Right renal cortex interstitium (tissue), 3 donors: ENCODE data around the gene SLC4A4. TPM values are rescaled to one million over a fixed set of nuclear protein-coding genes. Genes with fewer than 3 reads are reported as not detected.
A peak's percentile ranks its signal among the peaks of the same experiment; 100 is the strongest.
"Not testable (repeated sequence)": the region's sequence is repeated elsewhere in the genome, so short reads cannot be mapped to it uniquely, and the experiment has no call there.

Experiments
- DNase-seq, 3 donors: peaks; one replicate each; pipeline ENCODE4 v3.0.0-alpha.2; 2013; ENCODE audit warnings: low read depth in 3 of 3, low spot score in 2 of 3
- polyA plus RNA-seq, 3 donors: library from polyadenylated mRNA; unstranded; fragments of 120-200 nt; gene quantifications; one replicate each; pipeline ENCODE4 v1.2.1, GENCODE V29; 2013; ENCODE audit not compliant: insufficient read length in 3 of 3

The SLC4A4 gene
- polyA plus RNA-seq, 3 donors: 70.0 to 77.2 (median 75.5) TPM

DNA sequence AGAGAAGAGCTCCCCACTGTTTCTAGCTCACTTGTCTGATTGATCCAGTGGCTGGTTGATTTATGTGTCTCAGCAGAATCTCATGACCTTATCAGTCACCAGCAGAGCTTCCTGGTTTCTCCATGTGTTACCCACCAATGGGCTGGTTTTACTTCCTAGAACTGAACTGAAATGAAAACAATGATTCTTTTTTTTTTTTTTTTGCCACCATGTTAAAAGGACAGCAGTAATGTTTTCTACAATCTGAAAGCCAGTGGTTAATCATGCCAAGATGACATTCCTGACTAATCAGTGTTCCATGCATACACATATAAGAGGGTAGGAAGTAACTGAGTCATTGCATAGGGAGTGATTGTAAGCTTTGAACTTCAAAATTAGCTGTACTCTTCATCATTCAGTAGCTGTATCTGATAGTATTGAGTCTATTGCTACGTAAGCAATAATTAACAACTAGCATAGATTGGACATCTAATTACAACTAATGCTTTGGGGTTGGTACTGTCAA lies 67.7 kb downstream of the SLC4A4 start:
- no peak for DNase-seq

DNA sequence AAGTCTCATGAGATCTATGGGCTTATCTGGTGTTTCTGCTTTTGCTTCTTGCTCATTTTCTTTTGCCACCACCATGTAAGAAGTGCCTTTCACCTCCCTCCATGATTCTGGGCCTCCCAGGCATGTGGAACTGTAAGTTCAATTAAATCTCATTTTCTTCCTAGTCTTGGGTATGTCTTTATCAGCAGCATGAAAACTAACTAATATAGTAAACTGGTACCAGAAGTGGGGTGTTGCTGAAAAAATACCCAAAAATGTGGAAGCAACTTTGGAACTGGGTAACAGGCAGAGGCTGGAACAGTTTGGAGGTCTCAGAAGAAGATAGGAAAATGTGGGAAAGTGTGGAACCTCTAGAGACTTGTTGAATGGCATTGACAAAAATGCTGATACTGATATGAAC lies 70.1 kb downstream of the SLC4A4 start:
- DNase-seq: not testable (repeated sequence)

DNA sequence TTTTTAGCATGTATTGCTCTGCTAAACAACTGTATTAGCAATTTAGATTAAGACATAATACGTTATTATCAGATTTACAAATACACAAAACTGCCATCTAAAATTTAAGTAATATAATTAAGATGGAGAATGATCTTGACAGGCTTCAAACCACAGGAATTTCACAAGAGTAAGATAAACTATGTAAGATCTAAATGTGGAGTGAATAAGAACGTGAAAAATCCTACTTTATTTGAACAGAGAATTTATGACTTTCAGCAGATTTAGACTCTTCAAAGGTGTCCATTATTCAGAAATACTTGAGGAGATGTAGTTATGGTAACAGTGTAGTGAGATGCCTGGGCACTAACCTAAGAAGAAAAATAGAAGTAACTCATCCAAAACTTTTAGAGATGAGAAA lies 73.2 kb downstream of the SLC4A4 start:
- no peak for DNase-seq

DNA sequence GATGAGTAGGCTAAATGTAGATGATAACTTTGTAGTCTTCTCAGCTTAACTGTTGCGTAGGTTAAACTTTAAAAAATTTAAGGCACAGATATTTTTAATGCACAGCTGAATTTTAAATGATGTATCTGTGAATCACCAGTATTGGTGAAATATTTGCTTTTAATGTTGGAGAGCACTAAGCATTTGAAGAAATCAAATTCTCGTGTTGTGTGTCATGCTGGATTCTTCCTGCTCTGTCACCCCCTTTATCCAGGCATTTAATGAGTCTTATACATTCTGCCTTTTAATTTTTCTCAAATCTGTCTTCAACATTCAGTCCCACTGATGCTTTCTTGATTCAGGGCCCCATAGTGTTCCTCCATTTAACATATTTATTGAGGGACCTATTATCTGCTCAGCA lies 76.7 kb downstream of the SLC4A4 start:
- no peak for DNase-seq

DNA sequence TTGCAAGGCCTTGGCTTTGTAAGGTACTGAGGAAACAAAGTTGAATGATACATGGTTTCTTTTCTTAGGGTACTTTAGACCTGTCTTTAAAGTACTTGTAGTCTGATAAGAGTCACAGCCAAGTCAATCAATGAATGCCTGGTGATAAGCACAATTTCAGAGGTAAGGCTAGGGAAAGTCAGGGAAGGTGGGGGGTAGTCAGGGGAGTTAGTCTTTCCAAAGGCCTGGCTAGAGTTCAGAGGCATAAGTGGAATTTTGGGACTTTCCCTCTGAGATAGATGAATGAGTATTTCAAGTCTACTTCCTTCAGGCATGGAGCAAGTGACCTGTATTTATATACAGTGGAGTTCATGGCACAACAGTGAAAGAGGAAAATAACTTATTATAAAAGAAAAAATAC lies 78.3 kb downstream of the SLC4A4 start:
- no peak for DNase-seq

DNA sequence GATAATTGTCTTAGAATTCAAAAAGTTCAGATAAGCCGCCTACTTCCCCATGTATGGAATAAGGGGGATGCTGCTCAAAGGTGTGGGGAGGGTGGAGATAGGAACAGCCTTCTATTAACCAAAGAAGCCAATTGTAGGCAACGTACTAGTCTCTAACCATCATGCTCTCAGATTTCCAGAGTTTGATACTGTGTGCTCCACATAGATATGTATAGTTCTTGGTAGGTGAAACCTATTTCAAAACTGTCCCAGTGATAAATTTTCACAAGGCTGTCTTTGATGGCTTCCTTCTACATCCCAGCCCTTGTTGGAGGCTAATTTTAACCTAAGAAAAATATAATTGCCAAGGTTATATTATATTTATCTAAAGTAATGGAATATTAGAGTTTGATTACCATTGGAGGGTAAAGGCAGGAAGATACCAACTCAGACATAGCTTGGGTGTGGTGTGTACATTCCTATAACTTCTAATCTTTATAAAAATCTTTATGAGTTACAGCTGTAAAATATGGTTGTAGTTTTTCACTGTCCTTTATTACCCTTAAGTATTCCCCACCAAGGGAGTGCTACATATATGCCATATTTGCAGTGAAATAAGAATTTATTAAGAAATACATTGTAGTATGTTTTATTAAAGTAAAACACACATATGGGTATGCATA lies 87.7 kb downstream of the SLC4A4 start:
- no peak for DNase-seq

DNA sequence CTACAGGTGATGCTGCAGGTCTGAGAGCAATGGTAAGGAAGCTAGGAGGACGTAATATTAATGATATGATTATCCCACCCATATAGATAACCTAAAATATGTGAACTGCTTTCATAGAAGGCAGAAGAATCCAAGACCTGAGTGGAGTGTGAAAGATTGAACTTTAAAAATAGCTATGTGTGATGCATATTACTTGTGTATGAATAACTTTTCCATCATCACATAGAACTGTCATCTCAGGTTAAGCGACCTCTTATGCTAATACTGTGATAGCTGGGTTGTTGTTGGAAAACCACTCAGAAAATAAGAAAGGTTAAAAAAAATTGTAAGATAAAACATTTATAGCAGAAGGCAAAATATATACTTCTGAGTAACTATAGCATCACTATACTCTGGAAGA lies 90.3 kb downstream of the SLC4A4 start:
- no peak for DNase-seq

DNA sequence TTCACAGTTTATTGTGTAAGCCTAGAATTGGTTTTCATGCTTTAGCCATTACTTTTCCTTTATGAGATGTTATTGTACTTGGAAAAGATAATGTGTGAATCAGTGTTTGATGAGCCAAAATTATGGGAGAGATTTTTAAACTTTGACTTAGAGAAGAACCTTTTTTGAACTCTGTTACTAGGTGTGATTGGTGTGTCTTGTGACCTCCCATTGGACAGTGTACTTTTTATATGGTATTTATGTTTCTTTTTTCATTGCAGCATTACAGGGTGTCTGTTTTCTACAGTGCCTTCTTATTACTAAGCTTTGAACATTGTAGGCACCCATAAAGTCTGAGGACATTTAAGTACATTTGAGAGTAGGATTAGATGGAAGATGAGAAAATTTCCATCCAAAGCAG lies 91.1 kb downstream of the SLC4A4 start:
- DNase-seq: no peak

DNA sequence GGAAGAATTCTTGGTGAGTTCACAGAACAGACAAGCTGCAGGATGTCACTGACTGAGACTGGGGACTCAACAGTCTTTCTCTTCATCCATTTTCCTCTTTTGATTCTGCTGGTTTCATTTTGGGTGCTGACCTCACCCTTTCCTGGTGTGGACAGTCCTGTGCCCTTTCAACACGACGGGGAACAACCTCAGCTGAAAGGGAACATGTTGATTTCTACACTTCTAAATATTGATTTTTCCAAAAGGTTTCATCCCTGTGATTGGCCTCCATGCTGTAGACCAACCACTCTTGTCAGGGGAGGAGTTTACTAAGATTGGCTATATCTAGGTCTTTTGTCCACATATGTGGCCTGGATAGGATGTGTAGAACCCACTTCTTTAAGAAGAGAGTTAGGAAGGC lies 91.8 kb downstream of the SLC4A4 start:
- DNase-seq: no peak

DNA sequence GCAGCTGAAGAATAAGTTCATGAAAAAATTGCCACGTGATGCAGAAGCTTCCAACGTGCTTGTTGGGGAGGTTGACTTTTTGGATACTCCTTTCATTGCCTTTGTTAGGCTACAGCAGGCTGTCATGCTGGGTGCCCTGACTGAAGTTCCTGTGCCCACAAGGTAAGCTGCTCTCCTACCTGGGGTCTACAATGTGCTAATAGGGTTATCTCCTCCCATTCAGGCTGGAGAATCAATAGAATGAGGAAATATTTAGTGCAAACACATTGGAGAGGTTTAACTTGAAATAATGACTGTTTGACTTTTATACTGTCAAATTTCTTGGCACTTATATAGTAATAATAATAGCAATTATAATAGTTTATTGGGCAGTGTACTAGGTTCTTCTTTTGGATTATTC lies 101.8 kb downstream of the SLC4A4 start:
- DNase-seq: no peak

DNA sequence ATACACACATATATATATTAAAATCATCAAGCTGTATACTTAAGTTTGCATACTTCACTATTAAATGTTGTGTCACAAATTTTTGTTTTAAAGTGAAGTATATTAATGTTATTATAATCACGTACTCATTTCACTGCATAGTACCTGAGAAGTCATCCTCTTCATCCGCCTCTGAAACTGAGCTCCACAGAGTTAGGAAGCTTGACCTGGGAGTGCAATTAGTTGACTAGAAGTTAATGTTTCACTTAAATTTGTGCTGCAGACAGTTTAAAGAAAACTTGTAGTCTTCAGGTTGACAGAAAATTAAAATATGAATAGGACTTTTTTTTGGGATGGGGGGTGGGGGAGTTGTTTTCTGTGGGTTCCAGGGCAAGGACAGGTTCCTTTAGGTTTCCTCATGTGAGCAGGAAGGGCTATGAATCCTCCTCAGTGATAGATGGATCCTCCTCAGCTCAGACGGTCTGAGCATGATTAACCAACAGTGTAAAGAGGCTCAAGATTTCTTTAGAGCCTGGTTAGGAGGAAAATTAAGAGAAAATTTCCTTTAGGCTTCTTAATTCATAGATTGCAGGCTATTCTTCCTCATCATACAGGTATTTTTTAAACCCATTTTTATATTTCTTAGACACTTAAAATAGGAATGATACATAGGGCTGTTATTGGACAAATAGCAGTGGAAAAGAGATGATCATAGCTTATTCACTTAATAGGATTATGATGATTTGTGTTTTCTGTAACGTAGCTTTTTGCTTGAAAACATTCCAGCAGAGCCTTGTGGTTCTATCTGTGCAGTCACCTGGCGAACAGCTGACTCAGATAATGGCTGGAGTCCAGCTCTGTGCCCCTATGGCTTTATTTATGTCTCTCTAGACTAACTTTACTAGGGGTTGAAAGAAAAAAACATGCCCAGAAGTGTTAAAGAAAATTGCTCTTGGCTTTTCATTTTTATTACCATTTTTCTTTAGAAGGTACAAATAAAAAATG lies 102.7 kb downstream of the SLC4A4 start:
- DNase-seq: no peak

DNA sequence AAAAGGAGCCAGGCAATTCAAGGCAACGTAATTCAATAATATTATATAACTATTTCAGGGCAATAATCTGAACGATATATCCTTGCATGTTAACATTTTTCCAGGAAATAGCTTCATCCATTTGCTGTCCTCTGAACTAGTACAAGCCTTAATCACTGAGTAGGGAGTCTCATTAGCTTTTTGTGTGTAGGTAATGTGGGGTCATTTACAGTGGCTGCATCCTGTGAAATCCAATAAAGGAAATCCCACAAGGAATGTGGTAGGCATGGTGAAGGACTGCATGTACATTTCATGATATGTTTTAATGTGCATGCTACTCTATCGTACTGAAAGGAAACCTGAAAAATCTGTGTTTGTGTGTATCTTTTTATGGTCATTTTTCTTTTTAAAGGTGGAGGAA lies 103.5 kb downstream of the SLC4A4 start:
- DNase-seq: no peak

DNA sequence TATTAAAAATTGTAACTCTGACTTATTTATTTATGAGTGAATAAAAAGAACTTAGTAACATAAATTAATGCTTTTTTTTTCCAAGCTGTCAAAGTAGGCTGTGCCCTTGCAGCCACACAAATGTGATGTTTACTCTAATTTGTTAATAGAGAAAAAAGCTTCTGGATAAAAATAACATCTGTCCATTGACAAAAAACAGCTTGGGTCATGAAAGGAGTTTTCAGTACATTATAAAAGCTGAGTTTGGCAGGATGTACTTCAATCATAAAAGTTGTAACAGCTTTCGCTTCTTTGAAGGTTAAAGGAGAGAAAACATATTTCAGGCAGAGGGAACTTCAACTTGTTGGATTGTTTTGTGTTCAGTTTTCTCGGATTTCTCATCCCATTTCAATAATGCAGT lies 105.6 kb downstream of the SLC4A4 start:
- DNase-seq: peak; percentile 6 to 23 (median 7)

DNA sequence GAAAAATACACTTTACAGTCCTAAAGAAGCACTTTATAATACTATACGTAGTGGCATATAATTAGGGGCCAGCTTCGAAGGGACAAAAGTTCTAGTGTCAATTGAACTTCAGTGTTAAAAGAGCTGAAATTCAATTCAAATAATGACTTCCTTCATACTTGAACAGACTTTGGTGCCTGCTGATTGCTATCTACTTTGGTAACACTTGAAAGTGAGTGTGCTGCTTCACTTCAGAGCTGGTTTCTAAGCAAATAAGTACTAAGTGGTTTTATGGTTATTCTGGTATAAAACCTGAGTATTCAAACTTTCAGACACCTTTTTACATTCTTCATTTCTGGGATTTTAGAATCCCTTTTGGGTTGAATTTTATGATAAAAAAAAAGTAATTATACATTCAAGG lies 107.0 kb downstream of the SLC4A4 start:
- DNase-seq: no peak

DNA sequence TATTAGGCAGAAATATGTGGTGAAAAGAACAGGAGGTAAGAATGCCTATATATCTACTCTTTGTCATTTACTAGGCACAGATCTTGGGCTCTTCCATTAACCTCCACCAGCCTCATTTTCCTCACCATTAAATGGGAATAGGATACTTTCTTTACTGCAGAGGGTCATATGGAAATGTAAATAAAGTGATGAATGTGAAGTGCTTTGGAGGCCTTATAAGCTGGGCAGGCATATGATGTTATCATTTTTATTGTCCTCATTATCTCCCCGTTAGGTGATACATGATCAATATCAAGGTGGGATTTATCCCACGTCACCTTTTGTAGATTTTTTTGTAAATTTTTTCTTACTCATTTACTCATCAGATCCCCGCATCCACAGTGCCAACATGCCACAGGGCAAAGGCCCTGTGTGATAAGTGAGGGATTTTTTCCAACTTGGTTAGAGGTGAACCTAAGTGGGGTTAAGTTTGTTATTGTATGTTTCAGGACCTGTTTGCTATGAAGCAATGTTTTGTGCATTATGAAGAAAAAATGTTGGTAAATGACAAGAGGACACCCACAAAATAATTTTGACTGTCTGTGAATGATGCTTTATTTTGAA lies 107.8 kb downstream of the SLC4A4 start:
- no peak for DNase-seq

DNA sequence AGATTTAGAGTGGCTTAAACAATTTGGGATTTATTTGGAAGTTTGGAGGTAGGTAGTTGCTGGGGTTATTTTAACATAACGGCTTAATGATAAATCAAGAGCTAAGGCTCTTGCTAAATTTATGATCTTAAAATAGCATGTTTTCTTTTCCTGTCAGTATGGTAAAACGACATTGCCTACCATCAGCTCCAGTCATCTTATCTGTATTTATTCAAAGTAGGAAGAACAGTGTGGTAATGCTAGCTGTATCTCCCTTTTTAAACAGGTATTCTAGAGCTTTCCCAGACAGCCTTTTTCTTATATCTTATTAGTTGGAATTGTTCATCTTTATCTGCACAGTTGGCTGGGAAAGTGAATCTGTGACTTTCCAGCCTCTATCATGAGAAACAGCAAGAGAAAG lies 110.2 kb downstream of the SLC4A4 start:
- no peak for DNase-seq

DNA sequence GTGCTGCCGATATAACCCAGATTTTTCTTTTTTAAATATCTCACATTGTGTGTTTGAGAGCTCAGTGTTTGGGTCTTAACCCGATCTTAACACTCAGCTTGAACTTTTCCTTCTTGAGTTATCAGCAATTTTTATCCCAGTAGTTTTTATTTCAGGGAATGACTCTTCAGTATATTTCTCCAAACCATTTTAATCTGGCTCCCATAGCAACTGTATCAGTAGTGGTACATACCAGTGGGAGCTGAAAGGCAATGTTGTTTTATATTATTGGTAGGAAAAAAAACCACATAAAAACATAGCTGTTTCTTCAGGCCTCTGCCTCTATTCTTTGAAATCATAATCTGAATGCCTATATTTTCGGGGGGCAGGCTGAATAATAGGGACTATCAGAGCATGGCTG lies 111.1 kb downstream of the SLC4A4 start:
- no peak for DNase-seq

DNA sequence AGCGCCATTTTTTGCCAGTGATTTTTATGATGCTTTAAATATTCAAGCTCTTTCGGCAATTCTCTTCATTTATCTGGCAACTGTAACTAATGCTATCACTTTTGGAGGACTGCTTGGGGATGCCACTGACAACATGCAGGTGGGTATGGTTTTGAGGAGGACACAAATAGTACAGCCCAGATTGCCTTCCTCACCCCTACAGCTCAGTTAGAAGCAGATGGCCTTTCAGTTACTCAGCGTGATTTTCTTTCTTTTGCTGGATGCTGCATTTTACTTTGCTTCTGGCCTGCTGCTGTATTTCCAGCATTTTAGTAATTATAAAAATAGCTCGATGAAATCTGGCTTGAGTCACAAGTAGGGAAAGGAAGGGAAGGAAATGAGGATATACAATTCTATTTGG lies 114.7 kb downstream of the SLC4A4 start:
- DNase-seq: no peak

DNA sequence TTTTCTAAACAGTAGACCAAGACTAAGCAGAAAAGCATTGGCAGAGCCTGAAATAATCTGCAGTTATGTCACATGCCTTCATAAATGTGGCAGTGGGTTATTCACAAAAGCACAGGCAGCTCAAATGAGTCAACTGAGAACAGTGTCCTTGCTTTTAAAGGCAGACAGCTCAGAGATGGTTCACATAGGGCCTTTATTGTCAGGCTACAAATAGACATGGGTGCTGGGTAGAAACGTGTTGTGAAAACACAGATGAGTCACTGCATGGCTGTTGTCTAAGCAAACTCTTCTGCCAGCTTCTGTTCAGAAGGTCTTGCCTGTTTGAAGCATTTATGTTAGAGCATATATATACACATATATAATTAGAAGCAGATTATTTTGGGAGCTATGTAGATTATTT lies 118.0 kb downstream of the SLC4A4 start:
- no peak for DNase-seq

DNA sequence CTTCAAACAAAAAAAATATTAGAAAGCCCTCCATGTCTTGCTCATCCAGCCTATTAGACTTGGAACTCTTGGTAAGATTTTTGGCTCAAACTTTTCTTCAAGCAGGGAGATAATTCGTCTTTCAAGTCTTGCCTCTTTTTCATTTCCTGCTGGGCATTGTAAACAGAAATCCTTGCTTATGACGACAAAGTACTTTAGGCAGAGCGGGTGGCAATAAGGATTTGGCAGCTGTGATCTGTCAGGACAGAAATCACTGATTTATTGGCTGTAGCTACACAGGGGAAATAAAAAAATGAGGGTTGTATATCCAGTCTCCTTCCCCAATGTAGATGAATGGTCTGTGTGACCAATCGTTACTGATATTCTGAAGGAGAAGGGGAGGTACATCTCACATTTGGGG lies 121.6 kb downstream of the SLC4A4 start:
- DNase-seq: no peak

DNA sequence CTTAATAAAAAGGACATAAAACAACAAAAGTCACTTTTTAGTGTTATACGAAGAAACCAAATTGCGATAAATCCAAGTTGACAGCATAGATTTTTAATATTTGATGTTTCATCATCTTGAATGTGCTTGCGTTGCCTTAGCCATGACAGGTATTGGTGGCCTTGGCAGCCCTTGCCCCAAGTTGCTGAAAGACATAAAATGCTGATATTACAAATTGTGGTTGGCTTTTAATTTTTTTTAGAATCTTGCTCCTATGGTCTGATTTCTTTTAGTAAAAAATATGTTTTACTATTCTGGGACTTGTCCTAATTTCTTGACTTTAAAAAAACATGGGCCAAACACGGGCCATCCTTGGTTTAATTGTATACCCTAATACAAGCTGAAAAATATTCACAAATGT lies 122.6 kb downstream of the SLC4A4 start:
- DNase-seq: no peak

DNA sequence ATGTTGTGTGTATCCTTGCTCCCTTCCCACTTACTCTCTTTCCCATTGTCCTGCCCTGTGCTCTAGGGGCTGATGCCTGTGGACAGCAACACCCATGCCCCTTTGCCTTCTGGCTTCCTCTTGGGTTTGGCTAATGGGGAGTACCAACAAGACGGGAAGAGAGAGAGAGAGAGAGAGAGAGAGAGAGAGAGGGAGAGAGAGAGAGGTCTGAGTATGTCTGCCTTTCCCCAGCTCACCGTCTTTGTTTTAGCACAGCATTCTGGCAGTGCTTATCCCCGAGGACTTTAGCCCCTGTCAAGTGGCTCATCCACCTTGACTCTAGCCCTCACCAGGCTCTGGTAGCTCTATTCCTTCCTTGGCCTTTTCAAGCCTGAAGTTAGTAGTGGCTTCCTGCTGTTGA lies 128.0 kb downstream of the SLC4A4 start:
- DNase-seq: no peak
